ENCODE data around the gene USP49. TPM values are rescaled to one million over a fixed set of nuclear protein-coding genes. Genes with fewer than 3 reads are reported as not detected.
A peak's percentile ranks its signal among the peaks of the same experiment; 100 is the strongest.

USP49 gene
- total and polyA plus RNA-seq, 2 of the 13 experiments (the other 11 are each of a cell fraction or from before 2014, with no cell fraction given), result 2.9 to 4.3 TPM

DNA sequence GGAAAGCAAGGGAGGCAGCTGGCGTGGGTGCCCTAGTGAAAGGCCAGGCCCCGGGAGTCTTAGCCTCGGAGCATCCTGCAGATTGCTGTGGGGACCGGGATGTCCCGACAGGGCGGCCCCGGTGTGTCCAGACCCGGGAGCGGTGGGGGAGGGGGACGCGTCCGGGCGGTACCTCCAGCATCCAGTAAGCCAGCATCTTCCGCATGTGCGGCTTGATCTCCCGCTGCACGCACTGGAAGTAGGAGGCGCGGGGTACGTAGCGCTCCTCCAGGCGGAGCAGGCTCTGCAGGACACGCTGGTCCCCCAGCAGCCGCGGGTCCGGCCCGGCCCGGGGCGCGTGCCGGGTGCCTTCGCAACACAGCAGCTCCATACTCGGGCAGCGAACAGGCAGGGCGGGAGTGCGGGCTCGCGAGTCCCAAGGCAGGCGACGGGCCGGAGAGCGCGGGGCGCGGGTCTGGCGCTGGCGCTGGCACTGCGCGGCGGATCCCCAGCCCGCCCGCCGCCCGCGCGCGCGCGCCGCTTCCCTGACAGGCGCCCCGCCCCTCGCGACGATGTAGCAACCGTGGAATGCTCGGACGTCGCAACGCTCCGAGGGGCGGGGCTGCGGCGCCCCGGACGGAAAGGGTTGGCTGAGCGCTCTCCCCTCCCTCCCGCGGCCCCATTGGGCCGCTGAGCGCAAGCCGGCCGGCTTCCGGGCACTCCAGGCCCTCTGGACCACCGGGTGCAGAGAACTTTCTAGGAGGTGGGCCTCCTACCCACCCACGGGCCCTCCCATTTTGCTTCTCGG, 46.3 kb upstream of the USP49 start, which contains the start of gene CCND3 (continued):
- TF ChIP-seq ZHX2 (IDR thresholded peaks at IDR 0.05; ENCODE audit: low read depth), result no peak
- TF ChIP-seq ZHX2 (CRISPR knock-in tag; IDR thresholded peaks at IDR 0.05; ENCODE audit: borderline replicate concordance), result no peak
- no peak; the same call in 1 of the 2 replicates for TF ChIP-seq CCDC6 (CRISPR knock-in tag; IDR thresholded peaks at IDR 0.05)
- no peak; the same call in 1 of the 2 replicates for TF ChIP-seq ZNF563 (CRISPR knock-in tag; IDR thresholded peaks at IDR 0.05)
- TF ChIP-seq CENPT (CRISPR knock-in tag; IDR thresholded peaks at IDR 0.05; ENCODE audit: low read depth), result no peak
- TF ChIP-seq, protein P1, sequence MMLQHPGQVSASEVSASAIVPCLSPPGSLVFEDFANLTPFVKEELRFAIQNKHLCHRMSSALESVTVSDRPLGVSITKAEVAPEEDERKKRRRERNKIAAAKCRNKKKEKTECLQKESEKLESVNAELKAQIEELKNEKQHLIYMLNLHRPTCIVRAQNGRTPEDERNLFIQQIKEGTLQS (CRISPR knock-in tag; IDR thresholded peaks at IDR 0.05), result 0 out of 2 replicates have a peak, but pooled peaks have one; percentile 26
- peak; percentile 38 for TF ChIP-seq PATZ1 (CRISPR knock-in tag; IDR thresholded peaks at IDR 0.05)
- no peak; the same call in 1 of the 2 replicates for TF ChIP-seq MYNN (CRISPR knock-in tag; IDR thresholded peaks at IDR 0.05; ENCODE audit: low read depth)
- TF ChIP-seq ZSCAN22 (CRISPR knock-in tag; IDR thresholded peaks at IDR 0.05), result 0 out of 2 replicates have a peak, but pooled peaks have one; percentile 55
- TF ChIP-seq ATF7 (IDR thresholded peaks at IDR 0.05), result no peak
- TF ChIP-seq ATF7 (CRISPR knock-in tag; IDR thresholded peaks at IDR 0.05), result no peak
- 0 out of 2 replicates have a peak, but pooled peaks have one; percentile 15 for TF ChIP-seq PPARG (CRISPR knock-in tag; conservative IDR thresholded peaks at IDR 0.05)
- no peak; the same call in 1 of the 2 replicates for TF ChIP-seq ZNF841 (CRISPR knock-in tag; IDR thresholded peaks at IDR 0.05; ENCODE audit: borderline replicate concordance)
- TF ChIP-seq ZNF792 (CRISPR knock-in tag; IDR thresholded peaks at IDR 0.05), result 0 out of 2 replicates have a peak, but pooled peaks have one; percentile 0
- TF ChIP-seq KDM6A (CRISPR knock-in tag; IDR thresholded peaks at IDR 0.05; ENCODE audit: low read depth), result no peak
- TF ChIP-seq TARDBP (CRISPR knock-in tag; IDR thresholded peaks at IDR 0.05), result no peak
- no peak for TF ChIP-seq ZFP36L1 (CRISPR knock-in tag; IDR thresholded peaks at IDR 0.05)
- TF ChIP-seq POGZ (CRISPR knock-in tag; IDR thresholded peaks at IDR 0.05), result peak; percentile 24; the same call in 1 of the 2 replicates
